SK-N-SH treated with all-trans-retinoic acid at 6 μM for 48 hours (cell line): ENCODE data around the gene PTN.

Experiments used
- ATAC-seq: fragments of 200-7000 bp; cut with Tn5 transposase; 3 replicates; pipeline ENCODE4 v1.9.1; 2020; ENCODE audit warnings: mild to moderate bottlenecking, moderate library complexity
- ARNTL ChIP-seq: fragments of 450-650 bp; formaldehyde crosslinking; IDR thresholded peaks from 2 replicates; pipeline ENCODE4 v1.5.0; 2020; ENCODE audit warnings: low read depth, mild to moderate bottlenecking, moderate library complexity, borderline replicate concordance
- BACH2 ChIP-seq: fragments of 250-450 bp; sonication (Bioruptor Pico); IDR thresholded peaks from 2 replicates; pipeline ENCODE4 v1.9.0; 2021; ENCODE audit warnings: mild to moderate bottlenecking, borderline replicate concordance
- CREB5 ChIP-seq: fragments of 250-450 bp; sonication (Bioruptor Pico); IDR thresholded peaks from 2 replicates; pipeline ENCODE4 v1.5.1; 2020; ENCODE audit warnings: low read depth, mild to moderate bottlenecking, moderate library complexity
- CSDC2 ChIP-seq: fragments of 250-450 bp; sonication (Bioruptor Pico); IDR thresholded peaks from 2 replicates; pipeline ENCODE4 v1.5.0; 2020; ENCODE audit warnings: mild to moderate bottlenecking, moderate library complexity
- CSRNP3 ChIP-seq: fragments of 250-450 bp; sonication (Bioruptor Pico); IDR thresholded peaks from 2 replicates; pipeline ENCODE4 v1.5.1; 2021; ENCODE audit warnings: mild to moderate bottlenecking, moderate library complexity
- ISL1 ChIP-seq: fragments of 250-450 bp; sonication (Bioruptor Pico); IDR thresholded peaks from 2 replicates; pipeline ENCODE4 v2.1.2; 2022; ENCODE audit warnings: mild to moderate bottlenecking, moderate library complexity
- OSR1 ChIP-seq: fragments of 250-450 bp; sonication (Bioruptor Pico); IDR thresholded peaks from 2 replicates; pipeline ENCODE4 v1.8.0; 2022; ENCODE audit warnings: moderate library complexity, mild to moderate bottlenecking, inconsistent platforms
- PATZ1 ChIP-seq: fragments of 250-450 bp; sonication (Bioruptor Pico); IDR thresholded peaks from 2 replicates; pipeline ENCODE4 v1.8.0; 2020; ENCODE audit warnings: mild to moderate bottlenecking, moderate library complexity, borderline replicate concordance
- POU6F1 ChIP-seq: fragments of 250-450 bp; sonication (Bioruptor Pico); IDR thresholded peaks from 2 replicates; pipeline ENCODE4 v1.8.0; 2021; ENCODE audit warnings: low read depth, mild to moderate bottlenecking, moderate library complexity, borderline replicate concordance
- PPARA ChIP-seq: fragments of 250-450 bp; sonication (Bioruptor Pico); IDR thresholded peaks from 2 replicates; pipeline ENCODE4 v1.5.0; 2020; ENCODE audit warnings: mild to moderate bottlenecking, borderline replicate concordance
- RARB ChIP-seq: fragments of 250-450 bp; sonication (Bioruptor Pico); IDR thresholded peaks from 2 replicates; pipeline ENCODE4 v1.8.0; 2021; ENCODE audit warnings: mild to moderate bottlenecking, moderate library complexity
- SNAI2 ChIP-seq: fragments of 250-450 bp; sonication (Bioruptor Pico); IDR thresholded peaks from 2 replicates; pipeline ENCODE4 v1.5.0; 2020; ENCODE audit warnings: mild to moderate bottlenecking, moderate library complexity
- TCF4 ChIP-seq: fragments of 250-450 bp; sonication (Bioruptor Pico); IDR thresholded peaks from 2 replicates; pipeline ENCODE4 v1.8.0; 2021; ENCODE audit warnings: mild to moderate bottlenecking, moderate library complexity, borderline replicate concordance
- TOX ChIP-seq: fragments of 250-450 bp; sonication (Bioruptor Pico); IDR thresholded peaks from 2 replicates; pipeline ENCODE4 v1.8.0; 2021; ENCODE audit warnings: mild to moderate bottlenecking, moderate library complexity, borderline replicate concordance
- TSHZ2 ChIP-seq: fragments of 250-450 bp; sonication (Bioruptor Pico); IDR thresholded peaks from 2 replicates; pipeline ENCODE4 v1.5.0; 2020; ENCODE audit warnings: mild to moderate bottlenecking, moderate library complexity
- ZC3H10 ChIP-seq: fragments of 250-450 bp; sonication (Bioruptor Pico); IDR thresholded peaks from 2 replicates; pipeline ENCODE4 v1.5.1; 2021; ENCODE audit warnings: mild to moderate bottlenecking, moderate library complexity
- ZFP3 ChIP-seq: fragments of 250-450 bp; sonication (Bioruptor Pico); IDR thresholded peaks from 2 replicates; pipeline ENCODE4 v1.5.0; 2020; ENCODE audit warnings: mild to moderate bottlenecking, moderate library complexity
- ZFP30 ChIP-seq: fragments of 450-650 bp; formaldehyde crosslinking; IDR thresholded peaks from 2 replicates; pipeline ENCODE4 v1.5.0; 2022; ENCODE audit warnings: mild to moderate bottlenecking, moderate library complexity
- ZNF565 ChIP-seq: fragments of 450-650 bp; formaldehyde crosslinking; conservative IDR thresholded peaks from 2 replicates; pipeline ENCODE4 v1.5.0; 2020; ENCODE audit warnings: low read depth, mild to moderate bottlenecking, moderate library complexity
- ZNF8 ChIP-seq: fragments of 450-650 bp; formaldehyde crosslinking; IDR thresholded peaks from 2 replicates; pipeline ENCODE4 v1.5.0; 2020; ENCODE audit warnings: mild to moderate bottlenecking, moderate library complexity

The PTN gene

GRCh38 chr7:137258552-137258951 lies 85.0 kb downstream of the PTN start:
- ATAC-seq = no peak
- TF ChIP-seq ZFP30 (no peak), CSRNP3 (no peak), POU6F1 (CRISPR knock-in tag) (no peak), PPARA (no peak), ZC3H10 (CRISPR knock-in tag) (no peak), PATZ1 (no peak), ZFP3 (CRISPR knock-in tag) (no peak), RARB (no peak), CSDC2 (CRISPR knock-in tag) (no peak), TCF4 (CRISPR knock-in tag) (no peak), TOX (CRISPR knock-in tag) (no peak), BACH2 (CRISPR knock-in tag) (no peak), ARNTL (no peak), CREB5 (CRISPR knock-in tag) (no peak), SNAI2 (no peak), OSR1 (CRISPR knock-in tag) (no peak), ZNF565 (CRISPR knock-in tag) (no peak), ZNF8 (CRISPR knock-in tag) (no peak), TSHZ2 (no peak), ISL1 (no peak)

- no peak for TF ChIP-seq OSR1 (CRISPR knock-in tag)
- no peak for TF ChIP-seq ZNF565 (CRISPR knock-in tag)
- no peak for ATAC-seq
Observed at GRCh38 chr7:137254766-137255165, 88.8 kb downstream of the PTN start.

GRCh38 chr7:137245890-137246289 lies 97.6 kb downstream of the PTN start:
- no peak for TF ChIP-seq TCF4 (CRISPR knock-in tag)
- TF ChIP-seq ZC3H10 (CRISPR knock-in tag) = no peak
- TF ChIP-seq TOX (CRISPR knock-in tag) = no peak
- TF ChIP-seq OSR1 (CRISPR knock-in tag) = no peak
- TF ChIP-seq POU6F1 (CRISPR knock-in tag) = no peak
- TF ChIP-seq, all 23 proteins: peak for 0
- ATAC-seq = no peak
